GM12801 (cell line): ENCODE results near the gene SLIT3.

Experiments
- CTCF ChIP-seq: IDR thresholded peaks from one replicate; pipeline ENCODE4 v1.5.1; 2011; ENCODE audit warnings: control low read depth; ENCODE audit not compliant: insufficient read length; ENCODE audit errors: extremely low read depth

SLIT3 gene

GRCh38 chr5:169290895-169291294, 10.0 kb downstream of the SLIT3 start:
- no peak for TF ChIP-seq CTCF

DNA sequence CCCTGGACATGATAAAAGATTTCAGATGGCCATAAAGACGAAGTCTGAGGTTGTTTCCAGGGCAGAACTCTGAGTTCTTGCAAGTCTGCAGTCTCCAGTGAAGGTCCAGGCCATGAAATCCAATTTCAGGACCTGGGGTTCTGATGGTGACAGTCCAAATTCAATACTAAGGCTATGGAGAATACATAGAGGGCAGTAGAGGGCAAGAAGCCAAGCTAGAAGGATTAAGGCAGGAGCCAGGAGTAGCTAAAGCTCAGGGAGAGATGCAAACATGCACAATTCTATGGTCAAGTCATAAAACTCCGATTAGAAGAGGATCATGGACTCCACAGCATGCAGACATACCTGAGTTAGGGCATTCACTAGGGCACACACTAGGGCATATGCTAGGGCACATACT, 11.4 kb downstream of the SLIT3 start:
- no peak for TF ChIP-seq CTCF

GRCh38 chr5:169288066-169288930, 12.6 kb downstream of the SLIT3 start:
- TF ChIP-seq CTCF, result no peak

- no peak for TF ChIP-seq CTCF
Measured at GRCh38 chr5:169287529-169287928, 13.4 kb downstream of the SLIT3 start.

DNA sequence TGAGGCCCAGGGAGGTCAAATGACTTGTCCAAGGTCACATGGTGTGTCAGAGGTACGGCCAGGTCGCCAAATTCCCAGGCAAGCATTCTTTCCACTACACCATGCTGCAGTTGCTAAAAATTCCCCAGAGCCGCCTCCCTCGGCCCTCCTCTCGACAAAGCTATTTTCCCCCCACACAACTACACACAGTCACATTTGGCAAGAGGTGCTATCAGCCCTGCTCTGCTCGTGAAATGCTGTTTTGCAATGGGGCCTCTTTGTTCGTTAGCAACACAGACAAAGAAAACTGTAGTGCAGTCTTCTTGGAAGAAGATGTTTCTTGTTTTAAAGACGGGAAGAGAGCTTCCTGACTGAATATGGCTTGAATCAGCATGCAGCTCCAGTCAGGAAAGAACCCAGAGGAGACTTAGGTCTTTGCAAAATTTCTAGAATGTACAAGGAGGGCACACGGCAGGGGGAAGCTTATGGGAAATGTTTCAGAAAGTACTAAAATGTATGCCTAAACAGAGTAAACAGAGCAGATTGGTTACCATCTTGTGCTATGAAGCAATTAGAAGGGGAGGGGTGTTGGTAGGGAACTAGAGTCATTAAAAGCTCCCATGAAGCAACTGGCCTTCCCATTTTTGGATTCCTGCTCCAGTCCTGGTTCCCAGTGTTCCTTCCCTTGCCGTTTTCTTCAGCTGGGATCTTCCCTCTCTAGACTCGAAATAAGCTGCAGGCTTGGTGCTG, 14.2 kb downstream of the SLIT3 start:
- no peak for TF ChIP-seq CTCF

DNA sequence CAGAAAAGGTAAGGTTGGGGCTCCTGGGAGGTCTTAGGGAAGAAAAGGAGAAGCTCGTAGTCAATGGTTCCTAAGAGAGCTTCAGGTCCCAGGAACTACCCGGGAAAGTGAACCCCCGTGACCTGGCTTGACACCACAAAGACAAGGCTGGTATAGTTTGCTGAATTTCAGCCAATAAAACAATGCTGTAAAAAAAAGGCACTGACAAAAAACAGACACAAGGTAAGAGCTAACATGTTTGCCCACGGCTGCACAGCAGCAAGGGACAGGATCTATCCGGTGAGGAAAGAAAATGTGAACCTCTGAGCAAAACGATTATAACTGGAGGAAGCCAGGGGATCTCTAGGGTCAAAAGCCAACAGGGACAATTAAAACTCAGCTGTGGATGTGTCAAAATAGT, 17.1 kb downstream of the SLIT3 start:
- TF ChIP-seq CTCF, result no peak

GRCh38 chr5:169281625-169282024, 19.3 kb downstream of the SLIT3 start:
- no peak for TF ChIP-seq CTCF
